WERI-Rb-1 (cell line): ENCODE results near the gene DPP10.

Experiments used
- DNase-seq: peaks from one replicate; pipeline ENCODE4 v3.0.0-alpha.2; 2020
- H3K27ac ChIP-seq: fragments of 250-450 bp; sonication (Bioruptor Pico); 2 replicates; pipeline ENCODE4 v1.5.1; 2020; ENCODE audit warnings: mild to moderate bottlenecking, moderate library complexity
- H3K27me3 ChIP-seq: fragments of 250-450 bp; sonication (Bioruptor Pico); 2 replicates; pipeline ENCODE4 v1.5.1; 2021; ENCODE audit warnings: mild to moderate bottlenecking, low read depth, moderate library complexity; ENCODE audit not compliant: insufficient read depth, severe bottlenecking
- H3K36me3 ChIP-seq: fragments of 250-450 bp; sonication (Bioruptor Pico); 2 replicates; pipeline ENCODE4 v1.5.1; 2020; ENCODE audit warnings: mild to moderate bottlenecking, moderate library complexity
- H3K4me3 ChIP-seq: 2 replicates; pipeline ENCODE4 v1.5.1; 2011; ENCODE audit warnings: low read depth, mild to moderate bottlenecking, control low read depth, low read length
- H3K9me3 ChIP-seq: fragments of 250-450 bp; sonication (Bioruptor Pico); 2 replicates; pipeline ENCODE4 v1.5.1; 2021; ENCODE audit warnings: mild to moderate bottlenecking, moderate library complexity; ENCODE audit not compliant: severe bottlenecking
- CTCF ChIP-seq: IDR thresholded peaks from 2 replicates; pipeline ENCODE4 v1.5.1; 2011; ENCODE audit warnings: low read depth, mild to moderate bottlenecking, control low read depth, inconsistent platforms, low read length

The DPP10 gene

GRCh38 chr2:114424699-114425098 is 17.7 kb upstream of the DPP10 start:
- no peak overlapping the region for H3K4me3 ChIP-seq
- H3K9me3 ChIP-seq: no peaks in the 10 kb centered on the region
- no peaks in the 10 kb centered on the region for H3K27me3 ChIP-seq
- no peak overlapping the region for H3K27ac ChIP-seq
- no peak for TF ChIP-seq CTCF
- no peak for DNase-seq
- no peaks in the 10 kb centered on the region for H3K36me3 ChIP-seq

GRCh38 chr2:114426756-114427155 is 15.7 kb upstream of the DPP10 start:
- Histone ChIP-seq H3K4me3 (no peak overlapping the region), H3K36me3 (no peaks in the 10 kb centered on the region), H3K27me3 (no peaks in the 10 kb centered on the region), H3K27ac (no peak overlapping the region), H3K9me3 (no peaks in the 10 kb centered on the region)
- no peak for TF ChIP-seq CTCF
- DNase-seq: no peak

- Histone ChIP-seq H3K36me3 (no peaks in the 10 kb centered on the region), H3K27me3 (no peaks in the 10 kb centered on the region), H3K27ac (no peak overlapping the region), H3K9me3 (no peaks in the 10 kb centered on the region), H3K4me3 (no peak overlapping the region)
- no peak for DNase-seq
- TF ChIP-seq CTCF: no peak
These were observed 6.1 kb upstream of the DPP10 start for GRCh38 chr2:114436329-114436728.

- H3K9me3 ChIP-seq: no peaks in the 10 kb centered on the region
- H3K36me3 ChIP-seq: no peaks in the 10 kb centered on the region
- H3K4me3 ChIP-seq: no peak overlapping the region
- no peak for TF ChIP-seq CTCF
- no peaks in the 10 kb centered on the region for H3K27me3 ChIP-seq
- no peak overlapping the region for H3K27ac ChIP-seq
- DNase-seq: no peak
These were observed 4.1 kb downstream of the DPP10 start for GRCh38 chr2:114446571-114446970.

GRCh38 chr2:114450639-114451038 is 8.2 kb downstream of the DPP10 start:
- Histone ChIP-seq H3K27ac (no peak overlapping the region), H3K4me3 (no peak overlapping the region), H3K9me3 (no peaks in the 10 kb centered on the region), H3K27me3 (no peaks in the 10 kb centered on the region), H3K36me3 (no peaks in the 10 kb centered on the region)
- TF ChIP-seq CTCF: no peak
- no peak for DNase-seq

- Histone ChIP-seq H3K9me3 (no peaks in the 10 kb centered on the region), H3K27ac (no peak overlapping the region), H3K4me3 (no peak overlapping the region), H3K27me3 (no peaks in the 10 kb centered on the region), H3K36me3 (no peaks in the 10 kb centered on the region)
- TF ChIP-seq CTCF: no peak
- no peak for DNase-seq
These were observed 14.1 kb downstream of the DPP10 start for GRCh38 chr2:114456566-114456965.
